ENCODE results near the gene PPP4R2.
A peak's percentile ranks its signal among the peaks of the same experiment; 100 is the strongest.

The PPP4R2 gene, protein sequence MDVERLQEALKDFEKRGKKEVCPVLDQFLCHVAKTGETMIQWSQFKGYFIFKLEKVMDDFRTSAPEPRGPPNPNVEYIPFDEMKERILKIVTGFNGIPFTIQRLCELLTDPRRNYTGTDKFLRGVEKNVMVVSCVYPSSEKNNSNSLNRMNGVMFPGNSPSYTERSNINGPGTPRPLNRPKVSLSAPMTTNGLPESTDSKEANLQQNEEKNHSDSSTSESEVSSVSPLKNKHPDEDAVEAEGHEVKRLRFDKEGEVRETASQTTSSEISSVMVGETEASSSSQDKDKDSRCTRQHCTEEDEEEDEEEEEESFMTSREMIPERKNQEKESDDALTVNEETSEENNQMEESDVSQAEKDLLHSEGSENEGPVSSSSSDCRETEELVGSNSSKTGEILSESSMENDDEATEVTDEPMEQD

DNA sequence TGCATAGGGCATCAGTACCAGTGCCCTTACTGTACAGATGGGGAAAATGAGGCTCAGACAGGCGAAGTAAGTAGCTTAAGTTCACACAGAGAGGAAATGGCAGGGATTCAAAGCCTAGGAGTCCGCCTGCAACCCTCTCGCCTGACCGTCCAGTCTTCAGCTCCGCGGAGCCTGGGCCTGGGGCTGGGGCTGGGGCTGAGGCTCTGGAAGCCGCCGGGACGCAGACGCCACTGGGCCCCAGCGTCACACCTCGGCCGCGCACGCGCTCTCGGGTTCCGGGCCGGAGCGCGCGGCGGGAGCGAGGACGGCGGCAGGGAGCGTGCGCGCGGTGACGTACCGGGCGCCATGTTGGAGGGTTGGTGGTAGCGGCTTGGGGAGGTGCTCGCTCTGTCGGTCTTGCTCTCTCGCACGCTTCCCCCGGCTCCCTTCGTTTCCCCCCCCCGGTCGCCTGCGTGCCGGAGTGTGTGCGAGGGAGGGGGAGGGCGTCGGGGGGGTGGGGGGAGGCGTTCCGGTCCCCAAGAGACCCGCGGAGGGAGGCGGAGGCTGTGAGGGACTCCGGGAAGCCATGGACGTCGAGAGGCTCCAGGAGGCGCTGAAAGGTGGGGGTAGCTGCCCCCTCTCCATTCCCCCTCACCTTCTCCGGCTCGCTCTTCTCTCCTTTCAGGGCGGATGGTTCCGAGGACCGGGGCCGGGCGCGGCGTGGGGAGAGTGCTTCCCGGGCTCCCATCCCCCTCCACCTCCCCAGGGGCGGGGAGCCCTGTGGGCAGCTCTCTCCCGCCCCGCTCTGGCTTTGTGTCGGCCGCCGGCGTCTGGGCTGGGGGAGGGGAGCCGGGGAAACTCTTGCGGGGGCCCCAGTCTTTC lies at the start of gene PPP4R2:
Gene PPP4R2, plus strand, starts transcription at position 339 of the 861 bp plus-strand sequence. Its CDS starts 227 bp downstream, at position 566.
- peak; percentile 83 to 88 (median 84) for DNase-seq (ENCODE audit: low read depth in 3 of 3)

DNA sequence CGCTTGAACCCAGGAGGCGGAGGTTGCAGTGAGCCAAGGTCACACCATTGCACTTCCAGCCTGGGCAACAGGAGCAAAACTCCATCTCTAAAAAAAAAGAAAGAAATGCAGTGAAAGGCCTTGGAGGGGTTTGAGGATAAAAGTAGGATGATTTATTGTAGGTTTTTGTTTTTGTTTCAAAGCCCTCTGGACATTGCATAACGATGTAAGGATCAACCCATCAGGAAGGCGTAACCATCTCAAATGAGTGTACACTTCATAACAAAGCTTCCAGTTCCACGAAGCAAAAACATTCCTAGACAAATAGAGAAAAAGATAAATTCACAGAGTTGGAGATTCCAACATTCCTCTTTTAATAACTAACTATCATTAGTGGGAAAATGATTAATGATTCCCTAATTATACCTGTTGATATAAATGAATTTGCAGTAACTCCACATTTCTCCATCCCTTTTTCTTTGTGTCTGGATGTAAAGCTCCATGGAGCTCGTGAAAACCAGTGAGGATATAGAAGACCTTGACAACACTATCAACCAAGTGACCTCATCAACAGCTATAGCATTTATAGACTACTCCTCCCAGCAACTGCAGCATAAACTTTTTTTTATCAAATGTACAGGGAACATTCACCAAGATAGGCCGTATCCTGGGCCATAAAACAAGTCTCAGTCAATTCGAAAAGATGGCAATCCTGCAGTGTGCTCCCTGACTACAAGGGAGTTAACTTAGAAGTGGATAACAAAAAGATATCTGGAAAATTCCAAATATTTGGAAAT lies 48.7 kb upstream of the PPP4R2 start:
- DNase-seq (ENCODE audit: low read depth in 3 of 3): no peak

GRCh38 chr3:72949016-72949415 lies 47.6 kb upstream of the PPP4R2 start:
- DNase-seq (ENCODE audit: low read depth in 3 of 3): no peak

DNA sequence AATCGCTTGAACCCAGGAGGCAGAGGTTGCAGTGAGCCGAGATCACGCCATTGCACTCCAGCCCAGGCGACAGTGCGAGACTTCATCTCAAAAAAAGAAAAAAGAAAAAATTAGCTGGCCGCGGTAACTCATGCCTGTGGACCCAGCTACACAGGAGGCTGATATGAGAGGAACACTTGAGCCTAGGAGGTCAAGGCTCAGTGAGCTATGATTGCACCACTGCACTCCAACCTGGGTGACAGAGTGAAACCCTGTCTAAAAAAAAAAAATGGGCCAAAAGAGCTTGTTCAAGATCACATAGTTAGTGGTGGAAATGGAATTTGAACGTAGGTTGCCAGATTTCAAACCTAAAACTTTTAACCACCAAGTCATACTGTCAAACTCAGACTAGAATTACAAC lies 46.2 kb upstream of the PPP4R2 start:
- no peak for DNase-seq (ENCODE audit: low read depth in 3 of 3)

GRCh38 chr3:72950801-72951200 lies 45.8 kb upstream of the PPP4R2 start:
- no peak for DNase-seq (ENCODE audit: low read depth in 3 of 3)

- DNase-seq (ENCODE audit: low read depth in 3 of 3): no peak
Observed at GRCh38 chr3:72951259-72951722, 45.3 kb upstream of the PPP4R2 start.

GRCh38 chr3:72953325-72953956 lies 43.2 kb upstream of the PPP4R2 start:
- no peak for DNase-seq (ENCODE audit: low read depth in 3 of 3)

- DNase-seq (ENCODE audit: low read depth in 3 of 3): no peak
Observed at GRCh38 chr3:72957297-72957696, 39.3 kb upstream of the PPP4R2 start.

DNA sequence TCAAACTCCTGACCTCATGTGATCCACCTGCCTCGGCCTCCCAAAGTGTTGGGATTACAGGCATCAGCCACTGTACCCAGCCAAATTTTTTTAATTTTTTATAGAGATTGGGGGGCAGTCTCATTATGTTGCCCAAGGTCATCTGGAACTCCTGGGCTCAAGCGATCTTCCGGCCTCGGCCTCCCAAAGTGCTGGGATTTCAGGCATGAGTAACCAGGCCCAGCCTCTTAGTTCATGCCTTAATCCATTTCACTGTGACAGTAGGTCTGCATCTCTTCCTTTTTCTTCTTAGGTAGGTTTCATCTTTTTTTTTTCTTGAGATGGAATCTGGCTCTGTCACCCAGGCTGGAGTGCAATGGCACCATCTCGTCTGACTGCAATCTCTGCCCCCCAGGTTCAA lies 37.3 kb upstream of the PPP4R2 start:
- DNase-seq (ENCODE audit: low read depth in 3 of 3): no peak

- DNase-seq (ENCODE audit: low read depth in 3 of 3): no peak
Observed at GRCh38 chr3:72960812-72961518, 35.6 kb upstream of the PPP4R2 start.

GRCh38 chr3:72961752-72962151 lies 34.9 kb upstream of the PPP4R2 start:
- no peak for DNase-seq (ENCODE audit: low read depth in 3 of 3)

GRCh38 chr3:72962317-72962716 lies 34.3 kb upstream of the PPP4R2 start:
- no peak for DNase-seq (ENCODE audit: low read depth in 3 of 3)

DNA sequence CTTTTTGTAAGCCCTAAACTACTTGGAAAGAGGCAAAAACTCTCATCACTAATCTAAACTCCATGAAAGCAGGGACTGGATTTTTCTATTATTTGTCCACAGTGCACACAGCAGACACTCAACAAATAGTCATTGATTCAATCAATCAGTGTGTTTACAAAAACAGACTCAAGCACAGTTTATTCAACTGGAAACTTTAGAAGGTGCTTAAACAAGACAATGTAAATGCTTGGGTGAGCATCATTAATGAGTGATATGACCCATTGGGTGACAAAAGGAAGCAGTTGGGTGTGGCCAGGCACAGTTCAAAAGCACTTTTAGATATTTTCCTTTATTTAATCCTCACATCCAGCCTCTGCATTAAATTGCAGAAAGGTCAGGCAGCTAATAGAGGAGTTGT lies 32.0 kb upstream of the PPP4R2 start:
- no peak for DNase-seq (ENCODE audit: low read depth in 3 of 3)

- no peak for DNase-seq (ENCODE audit: low read depth in 3 of 3)
Observed at GRCh38 chr3:72968266-72968664, 28.3 kb upstream of the PPP4R2 start.

DNA sequence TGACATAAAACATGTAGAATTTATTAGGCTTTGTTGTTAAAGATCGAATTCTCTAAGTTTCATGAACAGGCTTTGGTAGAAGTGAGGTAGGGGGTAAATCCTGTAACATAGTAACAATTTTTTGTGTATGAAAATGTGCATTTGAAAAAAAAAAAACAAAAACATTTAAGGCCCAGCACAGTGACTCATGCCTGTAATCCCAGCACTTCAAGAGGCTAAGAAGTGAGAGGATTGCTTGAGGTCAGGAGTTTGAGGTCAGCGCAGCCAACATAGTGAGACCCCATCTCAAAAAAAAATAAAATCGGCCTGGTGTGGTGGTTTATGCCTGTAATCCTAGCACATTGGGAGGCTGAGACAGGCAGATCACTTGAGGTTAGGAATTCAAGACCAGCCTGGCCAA lies 26.8 kb upstream of the PPP4R2 start:
- no peak for DNase-seq (ENCODE audit: low read depth in 3 of 3)

DNA sequence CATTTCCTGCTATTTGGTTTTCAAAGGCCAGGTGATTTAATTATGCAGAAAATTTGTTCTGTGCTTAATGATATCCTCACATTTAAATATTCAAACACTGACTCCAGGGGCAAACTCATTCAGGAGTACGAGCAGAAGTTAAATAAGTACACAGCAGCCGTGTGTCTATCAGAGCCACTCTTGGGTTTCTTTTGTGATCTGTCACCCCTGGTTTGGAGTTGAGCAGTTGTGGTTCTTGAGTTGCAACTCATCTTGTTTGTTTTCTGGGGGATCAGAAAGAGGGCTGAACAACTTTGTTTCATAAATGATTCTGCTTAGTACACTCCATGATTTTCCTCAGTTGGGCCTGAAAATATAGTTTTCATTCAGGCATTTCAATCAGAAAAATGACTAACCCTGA lies 25.7 kb upstream of the PPP4R2 start:
- no peak for DNase-seq (ENCODE audit: low read depth in 3 of 3)

GRCh38 chr3:72972706-72973030 lies 23.9 kb upstream of the PPP4R2 start:
- no peak for DNase-seq (ENCODE audit: low read depth in 3 of 3)

GRCh38 chr3:72973031-72973723 lies 23.4 kb upstream of the PPP4R2 start:
- DNase-seq (ENCODE audit: low read depth in 3 of 3): no peak

DNA sequence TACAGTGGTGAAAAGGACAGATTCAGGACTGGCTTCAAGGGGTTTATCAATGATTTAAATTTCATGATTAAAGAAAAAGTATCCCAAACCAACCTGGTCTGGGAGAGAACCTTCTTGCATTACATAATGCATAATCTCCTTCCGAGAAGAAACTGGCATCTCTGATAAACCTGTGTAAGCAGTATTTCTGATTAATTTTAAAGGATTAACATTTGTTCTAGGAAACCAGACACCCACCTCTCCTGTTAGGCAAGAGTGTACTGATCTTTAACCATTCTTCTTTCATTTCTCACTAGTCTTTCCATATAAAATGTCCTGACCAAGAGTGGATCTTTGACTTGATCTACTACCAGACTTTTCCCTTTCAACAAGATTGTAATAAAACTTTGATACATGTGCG lies 22.8 kb upstream of the PPP4R2 start:
- DNase-seq (ENCODE audit: low read depth in 3 of 3): no peak

DNA sequence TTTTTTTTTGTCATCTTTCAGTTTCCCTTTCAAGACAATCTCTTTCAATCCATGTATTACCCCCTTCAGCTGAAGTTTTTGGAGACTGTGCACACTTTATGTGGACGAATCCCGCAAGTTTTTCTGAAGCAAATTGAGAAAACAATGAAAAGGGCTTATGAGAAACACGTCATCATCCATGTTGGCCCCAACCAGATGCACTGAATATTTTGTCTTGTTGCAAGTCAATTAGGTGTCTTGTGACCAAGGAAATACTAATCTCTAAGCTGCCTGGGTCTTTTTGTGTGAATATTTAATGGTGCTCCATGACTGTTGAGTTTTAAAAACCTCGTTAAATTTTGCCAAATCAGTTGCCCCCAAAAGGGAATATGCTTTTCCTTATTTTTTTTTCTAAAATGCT lies 21.7 kb upstream of the PPP4R2 start:
- no peak for DNase-seq (ENCODE audit: low read depth in 3 of 3)
